ENCODE results near the gene NR1H3. TPM values are rescaled to one million over a fixed set of nuclear protein-coding genes. Genes with fewer than 3 reads are reported as not detected.

Gene NR1H3
- total and polyA plus RNA-seq, 7 donors: 3.9 to 12.6 (median 6.2) TPM

GRCh38 chr11:47254386-47254785, 3.4 kb upstream of the NR1H3 start:
- no peaks in the 10 kb centered on the region for H3K9me3 ChIP-seq
- ATAC-seq (peak in 2 of 4 donors; percentile 11 to 12), DNase-seq (peak; percentile 23 to 65)
- peak overlapping the region; percentile 66 for H3K27ac ChIP-seq
- no peak overlapping the region for H3K4me3 ChIP-seq
- H3K27me3 ChIP-seq (ENCODE audit: insufficient read depth in 3 of 3, low read length in 2 of 3): no peaks in the 10 kb centered on the region
- WGBS, 3 donors: 39 to 51% (median 40%) methylated on average over 3 of the region's 3 CpGs
- no peaks in the 10 kb centered on the region for H3K36me3 ChIP-seq (ENCODE audit: insufficient read depth in 1 of 2, low read depth in 1 of 2)
- intact Hi-C loops (cut with DNase I): no loop called here
- TF ChIP-seq, protein P1, sequence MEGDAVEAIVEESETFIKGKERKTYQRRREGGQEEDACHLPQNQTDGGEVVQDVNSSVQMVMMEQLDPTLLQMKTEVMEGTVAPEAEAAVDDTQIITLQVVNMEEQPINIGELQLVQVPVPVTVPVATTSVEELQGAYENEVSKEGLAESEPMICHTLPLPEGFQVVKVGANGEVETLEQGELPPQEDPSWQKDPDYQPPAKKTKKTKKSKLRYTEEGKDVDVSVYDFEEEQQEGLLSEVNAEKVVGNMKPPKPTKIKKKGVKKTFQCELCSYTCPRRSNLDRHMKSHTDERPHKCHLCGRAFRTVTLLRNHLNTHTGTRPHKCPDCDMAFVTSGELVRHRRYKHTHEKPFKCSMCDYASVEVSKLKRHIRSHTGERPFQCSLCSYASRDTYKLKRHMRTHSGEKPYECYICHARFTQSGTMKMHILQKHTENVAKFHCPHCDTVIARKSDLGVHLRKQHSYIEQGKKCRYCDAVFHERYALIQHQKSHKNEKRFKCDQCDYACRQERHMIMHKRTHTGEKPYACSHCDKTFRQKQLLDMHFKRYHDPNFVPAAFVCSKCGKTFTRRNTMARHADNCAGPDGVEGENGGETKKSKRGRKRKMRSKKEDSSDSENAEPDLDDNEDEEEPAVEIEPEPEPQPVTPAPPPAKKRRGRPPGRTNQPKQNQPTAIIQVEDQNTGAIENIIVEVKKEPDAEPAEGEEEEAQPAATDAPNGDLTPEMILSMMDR (IDR thresholded peaks at IDR 0.05): no peak
- H3K4me1 ChIP-seq: peaks cover 17% of the 10 kb centered on the region

DNA sequence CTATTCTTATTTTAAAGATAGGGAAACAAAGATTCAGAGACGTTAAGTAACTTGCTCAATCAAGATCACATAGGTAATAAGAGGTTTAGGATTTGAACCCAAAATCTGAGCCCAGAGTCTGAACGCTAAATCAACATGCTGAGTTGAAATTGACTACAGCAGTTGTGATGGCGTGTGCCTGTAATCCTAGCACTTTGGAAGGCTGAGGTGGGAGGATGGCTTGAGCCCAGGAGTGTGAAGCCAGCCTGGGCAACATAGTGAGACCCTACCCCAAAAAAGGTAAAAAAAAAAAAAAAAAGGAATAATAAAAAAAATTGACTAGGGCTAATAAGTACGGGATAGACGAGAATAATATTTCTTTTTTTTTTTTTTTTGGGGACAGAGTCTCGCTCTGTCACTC, 1.4 kb upstream of the NR1H3 start:
- Histone ChIP-seq H3K9me3 (no peaks in the 10 kb centered on the region), H3K4me1 (peaks cover 13% of the 10 kb centered on the region), H3K27me3 (ENCODE audit: insufficient read depth in 3 of 3, low read length in 2 of 3) (no peaks in the 10 kb centered on the region), H3K36me3 (ENCODE audit: insufficient read depth in 1 of 2, low read depth in 1 of 2) (peaks cover 0 to under 1% of the 10 kb centered on the region in 2 donors), H3K27ac (peak overlapping the region; percentile 46), H3K4me3 (no peak overlapping the region)
- intact Hi-C loops (cut with DNase I): loop anchor here (5.0 kb wide), 2 partner anchors 79 to 101 kb away; partner anchors contain the start of gene ARFGAP2 (in 1 of the 2)
- ATAC-seq (no peak), DNase-seq (no peak)
- TF ChIP-seq, protein P1 (IDR thresholded peaks at IDR 0.05): no peak
- 83 to 89% (median 86%) methylated on average over 6 of the region's 6 CpGs for WGBS, 3 donors

GRCh38 chr11:47257177-47257516, 649 bp upstream of the NR1H3 start:
- Histone ChIP-seq H3K27ac (peak overlapping the region; percentile 66), H3K4me1 (peaks cover 13% of the 10 kb centered on the region), H3K27me3 (ENCODE audit: insufficient read depth in 3 of 3, low read length in 2 of 3) (no peaks in the 10 kb centered on the region), H3K36me3 (ENCODE audit: insufficient read depth in 1 of 2, low read depth in 1 of 2) (peaks cover 0 to 8% of the 10 kb centered on the region in 2 donors), H3K4me3 (peak overlapping the region; percentile 55), H3K9me3 (no peaks in the 10 kb centered on the region)
- WGBS, 3 donors: 44 to 56% (median 44%) methylated on average over 2 of the region's 2 CpGs
- DNase-seq: no peak
- TF ChIP-seq, protein P1 (IDR thresholded peaks at IDR 0.05): no peak
- no peak for ATAC-seq
- intact Hi-C loops (cut with DNase I): loop anchor here (5.0 kb wide), 2 partner anchors 80 to 100 kb away; partner anchors contain the start of gene ARFGAP2 (in 1 of the 2)

DNA sequence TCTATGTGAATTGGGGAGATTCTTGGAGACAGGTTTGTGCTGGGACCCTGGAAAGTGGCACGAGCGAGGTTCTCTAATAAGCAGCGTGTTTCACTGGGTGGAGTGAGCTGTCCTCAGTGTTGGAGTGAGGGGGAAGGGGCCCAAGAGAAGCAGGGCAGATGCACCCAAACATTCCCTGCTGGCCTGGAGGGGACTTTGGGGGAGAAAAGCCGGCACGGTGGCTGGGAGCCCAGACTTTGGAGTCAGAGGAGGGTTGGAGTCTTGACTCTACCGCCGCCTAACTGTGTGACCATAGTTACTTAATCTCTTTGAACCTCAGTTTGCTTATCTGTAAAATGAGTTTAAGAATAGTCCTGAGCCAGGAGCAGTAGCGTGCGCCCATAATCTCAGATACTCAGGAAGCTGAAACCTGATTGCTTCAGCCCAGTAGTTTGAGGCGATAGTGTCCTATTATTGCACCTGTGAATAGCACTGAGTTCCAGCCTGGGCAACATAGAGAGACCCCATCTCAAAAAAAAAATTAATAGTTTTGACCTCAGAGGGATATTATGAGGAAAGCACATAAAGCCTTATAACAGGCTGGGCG, 614 bp downstream of the NR1H3 start:
- Histone ChIP-seq H3K27ac (peak overlapping the region; percentile 66), H3K9me3 (no peaks in the 10 kb centered on the region), H3K27me3 (ENCODE audit: insufficient read depth in 3 of 3, low read length in 2 of 3) (no peaks in the 10 kb centered on the region), H3K4me3 (peak overlapping the region; percentile 55), H3K36me3 (ENCODE audit: insufficient read depth in 1 of 2, low read depth in 1 of 2) (peaks cover 0 to 8% of the 10 kb centered on the region in 2 donors), H3K4me1 (peaks cover 13% of the 10 kb centered on the region)
- TF ChIP-seq, protein P1 (IDR thresholded peaks at IDR 0.05): no peak
- intact Hi-C loops (cut with DNase I): loop anchor here (5.0 kb wide), 2 partner anchors 81 to 99 kb away; partner anchors contain the start of gene ARFGAP2 (in 1 of the 2)
- WGBS, 3 donors: 45 to 58% (median 48%) methylated on average over 11 of the region's 11 CpGs
- DNase-seq (no peak), ATAC-seq (no peak)
